Astrocyte (in vitro differentiated cells and primary cell): Measurements from ENCODE around the gene TAP2. TPM values are rescaled to one million over a fixed set of nuclear protein-coding genes. Genes with fewer than 3 reads are reported as not detected.

Experiments used
- DNase-seq: peaks from one replicate; pipeline ENCODE4 v3.0.0-alpha.2; 2010; ENCODE audit warnings: low read depth
- FAIRE-seq: peaks from 2 replicates; lab custom pipeline; 2011; peaks lifted over from hg19 to GRCh38; lab: Jason Lieb, UNC
- H2AFZ ChIP-seq: 2 replicates; pipeline ENCODE4 v1.6.0; 2012; ENCODE audit warnings: low read depth, low read length, inconsistent platforms
- H3K27ac ChIP-seq: 2 replicates; pipeline ENCODE4 v1.5.1; 2011; ENCODE audit warnings: low read depth, low read length, inconsistent platforms
- H3K27me3 ChIP-seq: 2 replicates; pipeline ENCODE4 v1.6.0; 2011; ENCODE audit warnings: low read length, inconsistent platforms; ENCODE audit not compliant: insufficient read depth
- H3K36me3 ChIP-seq: 2 replicates; pipeline ENCODE4 v1.5.1; 2011; ENCODE audit warnings: low read length, inconsistent platforms; ENCODE audit not compliant: insufficient read depth
- H3K4me1 ChIP-seq: 2 replicates; pipeline ENCODE4 v1.5.1; 2011; ENCODE audit warnings: low read length, inconsistent platforms; ENCODE audit not compliant: insufficient read depth
- H3K4me2 ChIP-seq: 2 replicates; pipeline ENCODE4 v1.6.0; 2012; ENCODE audit warnings: low read length, inconsistent platforms
- H3K4me3 ChIP-seq: 2 replicates; pipeline ENCODE4 v1.5.1; 2011; ENCODE audit warnings: low read depth, mild to moderate bottlenecking, low read length, inconsistent platforms; ENCODE audit not compliant: insufficient read depth
- H3K79me2 ChIP-seq: 2 replicates; pipeline ENCODE4 v1.6.0; 2012; ENCODE audit warnings: mild to moderate bottlenecking, low read length, inconsistent platforms; ENCODE audit not compliant: insufficient read depth
- H3K9ac ChIP-seq: 2 replicates; pipeline ENCODE4 v1.6.0; 2012; ENCODE audit warnings: mild to moderate bottlenecking, low read length, inconsistent platforms
- H3K9me3 ChIP-seq: 2 replicates; pipeline ENCODE4 v1.5.1; 2012; ENCODE audit warnings: low read depth, mild to moderate bottlenecking, low read length, inconsistent platforms; ENCODE audit not compliant: insufficient read depth
- H4K20me1 ChIP-seq: 2 replicates; pipeline ENCODE4 v1.6.0; 2012; ENCODE audit warnings: low read length, inconsistent platforms; ENCODE audit not compliant: insufficient read depth
- H3K27ac Mint-ChIP-seq: one replicate; pipeline ENCODE4 v1.8.0; 2021; ENCODE audit warnings: mild to moderate bottlenecking, mixed read lengths; ENCODE audit not compliant: unreplicated experiment
- H3K27me3 Mint-ChIP-seq: one replicate; pipeline ENCODE4 v1.8.0; 2021; ENCODE audit warnings: low read depth, mixed read lengths; ENCODE audit not compliant: unreplicated experiment
- H3K36me3 Mint-ChIP-seq: one replicate; pipeline ENCODE4 v1.8.0; 2021; ENCODE audit warnings: low read depth, mixed read lengths; ENCODE audit not compliant: unreplicated experiment
- H3K4me1 Mint-ChIP-seq: one replicate; pipeline ENCODE4 v1.8.0; 2021; ENCODE audit warnings: low read depth, mixed read lengths; ENCODE audit not compliant: unreplicated experiment
- H3K4me3 Mint-ChIP-seq: one replicate; pipeline ENCODE4 v1.8.0; 2021; ENCODE audit warnings: mild to moderate bottlenecking, moderate library complexity, mixed read lengths; ENCODE audit not compliant: unreplicated experiment
- H3K9me3 Mint-ChIP-seq: one replicate; pipeline ENCODE4 v1.8.0; 2021; ENCODE audit warnings: mild to moderate bottlenecking, mixed read lengths; ENCODE audit not compliant: unreplicated experiment
- CTCF ChIP-seq: IDR thresholded peaks from 2 replicates; pipeline ENCODE4 v1.5.1; 2011; ENCODE audit warnings: low read depth, mild to moderate bottlenecking, inconsistent platforms, low read length, moderate library complexity; ENCODE audit not compliant: insufficient read depth
- EZH2 ChIP-seq: IDR thresholded peaks from 2 replicates; pipeline ENCODE4 v1.6.1; 2012; ENCODE audit warnings: mild to moderate bottlenecking, low read length, inconsistent platforms; ENCODE audit not compliant: insufficient read depth
- total RNA-seq: library from RNA; stranded (reverse); gene quantifications from 2 replicates; pipeline ENCODE4 v1.2.1, GENCODE V29; 2021

The TAP2 gene
- total RNA-seq, 1 donor from 2014 or later, result 118 TPM

GRCh38 chr6:32827025-32827424 is 11.5 kb downstream of the TAP2 start:
- peaks cover 30% of the 10 kb centered on the region for H3K36me3 Mint-ChIP-seq
- H3K27me3 ChIP-seq, result no peaks in the 10 kb centered on the region
- H3K27ac Mint-ChIP-seq, result no peak overlapping the region
- no peak for FAIRE-seq
- H3K9me3 ChIP-seq, result no peaks in the 10 kb centered on the region
- DNase-seq, result no peak
- no peak overlapping the region for H3K4me3 Mint-ChIP-seq
- TF ChIP-seq CTCF, result no peak
- no peak for TF ChIP-seq EZH2
- no peaks in the 10 kb centered on the region for H3K79me2 ChIP-seq
- no peaks in the 10 kb centered on the region for H3K9me3 Mint-ChIP-seq
- H3K9ac ChIP-seq, result no peak overlapping the region
- H3K4me1 Mint-ChIP-seq, result peaks cover 11% of the 10 kb centered on the region
- no peaks in the 10 kb centered on the region for H4K20me1 ChIP-seq
- no peaks in the 10 kb centered on the region for H3K4me1 ChIP-seq
- no peaks in the 10 kb centered on the region for H3K27me3 Mint-ChIP-seq
- H2AFZ ChIP-seq, result no peak overlapping the region
- H3K36me3 ChIP-seq, result peaks cover 6% of the 10 kb centered on the region
- no peak overlapping the region for H3K4me3 ChIP-seq
- H3K4me2 ChIP-seq, result no peak overlapping the region
- no peak overlapping the region for H3K27ac ChIP-seq

- H3K79me2 ChIP-seq, result no peaks in the 10 kb centered on the region
- no peak overlapping the region for H3K4me2 ChIP-seq
- H3K36me3 ChIP-seq, result peaks cover 6% of the 10 kb centered on the region
- H4K20me1 ChIP-seq, result no peaks in the 10 kb centered on the region
- Mint-ChIP-seq H3K4me3 (no peak overlapping the region), H3K27me3 (no peaks in the 10 kb centered on the region), H3K36me3 (peaks cover 22% of the 10 kb centered on the region), H3K27ac (no peak overlapping the region), H3K4me1 (peaks cover 11% of the 10 kb centered on the region), H3K9me3 (no peaks in the 10 kb centered on the region)
- TF ChIP-seq CTCF (peak; percentile 14), EZH2 (no peak)
- H3K4me1 ChIP-seq, result no peaks in the 10 kb centered on the region
- no peak overlapping the region for H2AFZ ChIP-seq
- no peak overlapping the region for H3K9ac ChIP-seq
- H3K27ac ChIP-seq, result no peak overlapping the region
- FAIRE-seq (no peak), DNase-seq (peak; percentile 21)
- no peaks in the 10 kb centered on the region for H3K27me3 ChIP-seq
- H3K4me3 ChIP-seq, result no peak overlapping the region
- H3K9me3 ChIP-seq, result no peaks in the 10 kb centered on the region
Measured at GRCh38 chr6:32825966-32826365, 12.6 kb downstream of the TAP2 start.

GRCh38 chr6:32819729-32820128 is 18.8 kb downstream of the TAP2 start:
- Mint-ChIP-seq H3K4me1 (peaks cover 28% of the 10 kb centered on the region), H3K36me3 (no peaks in the 10 kb centered on the region), H3K27ac (peak overlapping the region; percentile 36), H3K4me3 (no peak overlapping the region), H3K27me3 (no peaks in the 10 kb centered on the region), H3K9me3 (no peaks in the 10 kb centered on the region)
- H3K4me3 ChIP-seq, result no peak overlapping the region
- no peaks in the 10 kb centered on the region for H3K27me3 ChIP-seq
- no peaks in the 10 kb centered on the region for H3K9me3 ChIP-seq
- peak; percentile 71 for DNase-seq
- H3K4me1 ChIP-seq, result peaks cover 6% of the 10 kb centered on the region
- H4K20me1 ChIP-seq, result no peaks in the 10 kb centered on the region
- no peak overlapping the region for H3K27ac ChIP-seq
- no peaks in the 10 kb centered on the region for H3K79me2 ChIP-seq
- H3K4me2 ChIP-seq, result no peak overlapping the region
- H3K9ac ChIP-seq, result no peak overlapping the region
- peak; percentile 26 for FAIRE-seq
- H2AFZ ChIP-seq, result no peak overlapping the region
- TF ChIP-seq EZH2 (no peak), CTCF (no peak)
- no peaks in the 10 kb centered on the region for H3K36me3 ChIP-seq
